ENCODE data around the gene CRADD.

DNA sequence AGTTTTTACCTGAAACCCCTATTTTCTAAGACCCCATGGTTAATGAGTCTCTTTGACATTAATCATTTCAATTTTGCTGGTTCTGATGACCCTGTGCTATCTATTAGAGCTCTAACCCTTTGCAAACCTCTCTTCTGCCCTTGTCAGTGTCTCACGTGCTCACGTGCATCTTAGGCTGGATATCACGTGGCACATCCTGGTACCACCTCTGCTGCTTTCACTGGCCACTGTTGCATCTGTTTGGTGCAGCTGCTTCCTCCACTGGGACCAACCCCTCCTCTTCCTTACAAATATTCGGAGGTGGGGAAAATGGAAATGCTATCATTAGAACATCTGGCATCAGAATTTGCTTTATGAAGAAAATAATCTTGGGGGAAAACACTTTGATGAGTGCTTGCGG is 119.6 kb downstream of the CRADD start:
- no peak for TF ChIP-seq POLR2A (IDR thresholded peaks at IDR 0.05)
- TF ChIP-seq CTCF (IDR thresholded peaks at IDR 0.05) = no peak

Data from body of pancreas (tissue), 4 donors.